GM10266 (cell line): ENCODE data around the gene SLC6A5.

Experiments
- DNase-seq: peaks from one replicate; pipeline ENCODE4 v3.0.0; 2012; ENCODE audit errors: extremely low spot score
- TF ChIP-seq, protein P1 (sequence below): IDR thresholded peaks from 2 replicates; pipeline ENCODE4 v1.5.1; 2012; ENCODE audit warnings: mild to moderate bottlenecking, low read depth; ENCODE audit not compliant: control insufficient read depth, insufficient read depth; ENCODE audit errors: missing control alignments

SLC6A5 gene

DNA sequence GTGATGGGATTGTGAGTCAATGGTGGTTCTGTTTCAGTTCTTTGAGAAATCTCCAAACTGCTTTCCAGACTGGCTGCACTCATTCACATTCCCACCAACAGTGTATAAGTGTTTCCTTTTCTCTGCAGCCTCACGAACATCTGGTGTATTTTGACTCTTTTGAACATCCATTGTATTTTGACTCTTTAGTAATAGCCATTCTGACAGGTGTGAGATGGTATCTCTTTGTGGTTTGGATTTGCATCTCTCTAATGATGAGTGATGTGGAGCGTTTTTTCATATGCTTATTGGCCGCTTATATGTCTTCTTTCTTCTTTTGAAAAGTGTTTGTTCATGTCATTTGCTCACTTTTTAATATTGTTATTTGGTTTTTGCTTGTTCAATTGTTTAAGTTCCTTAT, 89.4 kb downstream of the SLC6A5 start:
- TF ChIP-seq, protein P1, sequence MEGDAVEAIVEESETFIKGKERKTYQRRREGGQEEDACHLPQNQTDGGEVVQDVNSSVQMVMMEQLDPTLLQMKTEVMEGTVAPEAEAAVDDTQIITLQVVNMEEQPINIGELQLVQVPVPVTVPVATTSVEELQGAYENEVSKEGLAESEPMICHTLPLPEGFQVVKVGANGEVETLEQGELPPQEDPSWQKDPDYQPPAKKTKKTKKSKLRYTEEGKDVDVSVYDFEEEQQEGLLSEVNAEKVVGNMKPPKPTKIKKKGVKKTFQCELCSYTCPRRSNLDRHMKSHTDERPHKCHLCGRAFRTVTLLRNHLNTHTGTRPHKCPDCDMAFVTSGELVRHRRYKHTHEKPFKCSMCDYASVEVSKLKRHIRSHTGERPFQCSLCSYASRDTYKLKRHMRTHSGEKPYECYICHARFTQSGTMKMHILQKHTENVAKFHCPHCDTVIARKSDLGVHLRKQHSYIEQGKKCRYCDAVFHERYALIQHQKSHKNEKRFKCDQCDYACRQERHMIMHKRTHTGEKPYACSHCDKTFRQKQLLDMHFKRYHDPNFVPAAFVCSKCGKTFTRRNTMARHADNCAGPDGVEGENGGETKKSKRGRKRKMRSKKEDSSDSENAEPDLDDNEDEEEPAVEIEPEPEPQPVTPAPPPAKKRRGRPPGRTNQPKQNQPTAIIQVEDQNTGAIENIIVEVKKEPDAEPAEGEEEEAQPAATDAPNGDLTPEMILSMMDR = no peak
- no peak for DNase-seq

DNA sequence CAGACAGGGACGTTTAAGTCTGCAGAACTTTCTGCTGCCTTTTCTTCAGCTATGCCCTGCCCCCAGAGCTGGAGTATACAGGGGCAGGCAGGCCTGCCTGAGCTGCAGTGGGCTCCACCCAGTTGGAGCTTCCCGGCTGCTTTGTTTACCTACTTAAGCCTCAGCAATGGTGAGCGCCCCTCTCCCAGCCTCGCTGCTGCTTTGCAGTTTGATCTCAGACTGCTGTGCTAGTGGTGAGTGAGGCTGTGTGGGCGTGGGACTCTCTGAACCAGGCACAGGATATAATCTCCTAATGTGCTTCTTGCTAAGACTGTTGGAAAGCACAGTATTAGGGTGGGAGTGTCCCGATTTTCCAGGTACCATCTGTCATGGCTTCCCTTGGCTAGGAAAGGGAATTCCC, 108.5 kb downstream of the SLC6A5 start:
- TF ChIP-seq, protein P1 = no peak
- DNase-seq = no peak
